H1 (cell line): ENCODE results near the gene CD4. TPM values are rescaled to one million over a fixed set of nuclear protein-coding genes. Genes with fewer than 3 reads are reported as not detected.

Source experiments
- ATF3 ChIP-seq: IDR thresholded peaks from 2 replicates; pipeline ENCODE4 v1.6.1; 2011; ENCODE audit warnings: low read depth, mild to moderate bottlenecking, low read length; ENCODE audit not compliant: insufficient read depth
- CHD7 ChIP-seq: fragments of 300-600 bp; sonication (generic); IDR thresholded peaks from 2 replicates; pipeline ENCODE4 v1.7.1; 2012; ENCODE audit warnings: low read length, moderate library complexity, mild to moderate bottlenecking, inconsistent platforms; ENCODE audit not compliant: insufficient replicate concordance
- CREB1 ChIP-seq: IDR thresholded peaks from 2 replicates; pipeline ENCODE4 v1.6.1; 2012; ENCODE audit warnings: inconsistent platforms
- FOSL1 ChIP-seq: IDR thresholded peaks from 2 replicates; pipeline ENCODE4 v1.6.1; 2011; ENCODE audit warnings: mild to moderate bottlenecking, low read depth, low read length, moderate library complexity; ENCODE audit not compliant: insufficient read depth
- KDM1A ChIP-seq: fragments of 200-600, 300-600 bp; sonication (generic); IDR thresholded peaks from 2 replicates; pipeline ENCODE4 v1.7.1; 2016; ENCODE audit warnings: mild to moderate bottlenecking, low read length, borderline replicate concordance
- SIRT6 ChIP-seq: IDR thresholded peaks from one replicate; pipeline ENCODE4 v1.7.1; 2012; ENCODE audit warnings: low read length, inconsistent platforms
- SP4 ChIP-seq: IDR thresholded peaks from 2 replicates; pipeline ENCODE4 v1.6.1; 2012; ENCODE audit warnings: low read length, inconsistent platforms
- SRF ChIP-seq: IDR thresholded peaks from 2 replicates; pipeline ENCODE4 v1.6.1; 2011; ENCODE audit warnings: mild to moderate bottlenecking, low read depth, low read length, moderate library complexity
- SUZ12 ChIP-seq: fragments of 200-600 bp; sonication (generic); IDR thresholded peaks from 2 replicates; pipeline ENCODE4 v1.6.1; 2012; ENCODE audit warnings: mild to moderate bottlenecking, inconsistent platforms, low read length, moderate library complexity, mixed read lengths
- YY1 ChIP-seq: IDR thresholded peaks from 2 replicates; pipeline ENCODE4 v1.6.1; 2011; ENCODE audit warnings: low read depth, mild to moderate bottlenecking, low read length
- polyA plus RNA-seq, 7 experiments: library from polyadenylated mRNA; depleted of rRNA in 3 of 7; stranded (reverse) in 5 of 7; unstranded in 2 of 7; fragments of >200 nt in 5 of 7; fragments of 200-250 nt in 2 of 7; gene quantifications; 1 replicate in 5 of 7; 2 replicates in 1 of 7; 4 replicates in 1 of 7; pipeline versions ENCODE4 v1.2.1 to v1.2.3, GENCODE V29; 2011 to 2013; ENCODE audit warnings: missing spikeins in 2 of 7, mixed read lengths in 2 of 7
- total RNA-seq: library from RNA; stranded (reverse); fragmentation: NEBNext Ultra II Directional; extraction: Animal tissue kit (Norgen Biotek cat#: 25700); gene quantifications from 2 replicates; pipeline ENCODE4 v1.2.1, GENCODE V29; 2021

CD4 gene
- total and polyA plus RNA-seq, 2 of the 8 experiments (the other 6 are each of a cell fraction or from before 2014, with no cell fraction given), result 3.4 to 5.1 TPM

DNA sequence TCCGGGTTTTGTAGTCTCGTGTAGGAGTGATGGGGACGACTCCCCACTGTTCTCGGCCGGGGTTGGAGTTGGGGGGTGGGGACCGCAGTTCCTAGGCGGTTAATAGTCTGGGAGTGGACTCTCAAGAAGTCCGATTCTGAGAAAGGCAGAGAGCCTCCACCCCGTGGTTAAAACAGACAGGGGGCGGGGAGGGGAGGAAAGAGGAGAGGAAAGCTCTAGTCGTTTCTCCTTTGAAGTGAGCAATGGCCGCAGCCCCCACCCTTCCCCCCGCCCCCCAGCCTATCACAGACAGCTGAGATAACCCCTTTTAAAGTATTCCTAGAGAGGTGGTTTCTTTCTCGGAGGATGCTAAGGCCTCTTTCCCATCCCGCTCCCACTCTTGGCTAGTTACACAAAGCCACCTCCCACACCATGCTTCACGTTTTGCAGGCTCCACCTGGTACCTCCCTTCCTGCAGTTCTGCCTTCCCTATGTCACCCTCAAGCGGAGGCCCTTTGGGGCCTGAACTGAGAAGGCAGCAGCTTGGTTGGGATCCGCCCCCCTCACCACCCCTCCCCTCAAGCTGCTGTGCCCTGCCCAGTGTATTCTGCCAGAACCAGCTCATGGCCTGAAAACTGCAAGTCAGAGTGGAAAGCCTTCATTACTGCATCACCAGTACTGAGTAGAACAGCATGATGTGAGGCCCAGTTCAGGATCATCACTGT is 63.5 kb downstream of the CD4 start (continued):
- TF ChIP-seq ATF3 (no peak), SIRT6 (no peak), YY1 (peak; percentile 70), CHD7 (no peak), SRF (no peak), SP4 (no peak), CREB1 (no peak), KDM1A (no peak), FOSL1 (no peak), SUZ12 (no peak)
